Measurements from ENCODE around the gene OTUD1.

DNA sequence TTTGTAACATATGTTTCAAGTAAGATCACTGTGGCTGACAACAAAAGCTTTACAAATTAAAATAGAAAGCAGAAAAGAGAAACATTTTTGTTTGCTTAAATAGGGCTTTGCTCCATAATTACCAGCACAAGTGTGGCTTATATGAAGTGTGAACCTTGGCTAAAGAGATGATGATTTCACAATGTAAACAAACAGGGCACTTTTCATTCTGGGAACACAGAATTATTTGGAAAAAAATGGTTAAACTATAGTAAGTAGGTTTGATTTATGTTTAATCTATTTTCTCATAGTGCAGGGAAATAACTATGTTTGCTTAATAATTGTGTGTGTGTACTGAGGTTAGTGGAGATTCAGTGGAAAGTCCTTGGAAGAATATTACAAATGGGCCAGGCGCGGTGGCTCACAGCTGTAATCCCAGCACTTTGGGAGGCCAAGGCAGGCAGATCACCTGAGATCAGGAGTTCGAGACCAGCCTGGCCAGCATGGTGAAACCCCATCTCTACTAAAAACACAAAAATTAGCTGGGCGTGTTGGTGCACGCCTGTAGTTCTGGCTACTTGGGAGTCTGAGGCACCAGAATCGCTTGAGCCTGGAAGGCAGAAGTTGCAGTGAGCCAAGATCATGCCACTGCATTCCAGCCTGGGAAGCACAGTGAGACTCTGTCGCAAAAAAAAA is 19.1 kb upstream of the OTUD1 start:
- no peak for TF ChIP-seq EZH2 (IDR thresholded peaks at IDR 0.05; ENCODE audit: borderline replicate concordance, insufficient read depth, low read depth, low read length, poor library complexity, severe bottlenecking)
- TF ChIP-seq, protein P1, sequence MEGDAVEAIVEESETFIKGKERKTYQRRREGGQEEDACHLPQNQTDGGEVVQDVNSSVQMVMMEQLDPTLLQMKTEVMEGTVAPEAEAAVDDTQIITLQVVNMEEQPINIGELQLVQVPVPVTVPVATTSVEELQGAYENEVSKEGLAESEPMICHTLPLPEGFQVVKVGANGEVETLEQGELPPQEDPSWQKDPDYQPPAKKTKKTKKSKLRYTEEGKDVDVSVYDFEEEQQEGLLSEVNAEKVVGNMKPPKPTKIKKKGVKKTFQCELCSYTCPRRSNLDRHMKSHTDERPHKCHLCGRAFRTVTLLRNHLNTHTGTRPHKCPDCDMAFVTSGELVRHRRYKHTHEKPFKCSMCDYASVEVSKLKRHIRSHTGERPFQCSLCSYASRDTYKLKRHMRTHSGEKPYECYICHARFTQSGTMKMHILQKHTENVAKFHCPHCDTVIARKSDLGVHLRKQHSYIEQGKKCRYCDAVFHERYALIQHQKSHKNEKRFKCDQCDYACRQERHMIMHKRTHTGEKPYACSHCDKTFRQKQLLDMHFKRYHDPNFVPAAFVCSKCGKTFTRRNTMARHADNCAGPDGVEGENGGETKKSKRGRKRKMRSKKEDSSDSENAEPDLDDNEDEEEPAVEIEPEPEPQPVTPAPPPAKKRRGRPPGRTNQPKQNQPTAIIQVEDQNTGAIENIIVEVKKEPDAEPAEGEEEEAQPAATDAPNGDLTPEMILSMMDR (IDR thresholded peaks at IDR 0.05), result no peak
